ENCODE measurements around the gene CHST5.

Gene CHST5

GRCh38 chr16:75479421-75479990 is 56.4 kb downstream of the CHST5 start:
- no peaks in the 10 kb centered on the region for H3K27me3 ChIP-seq (ENCODE audit: insufficient read depth, low read length, poor library complexity)
- H3K4me2 ChIP-seq (ENCODE audit: insufficient read depth, low read length) = no peak overlapping the region
- peaks cover 3% of the 10 kb centered on the region for H3K4me1 ChIP-seq (ENCODE audit: insufficient read depth, low read length)
- no peak for TF ChIP-seq EZH2 (IDR thresholded peaks at IDR 0.05; ENCODE audit: borderline replicate concordance, low read depth, low read length, severe bottlenecking)
- no peak for TF ChIP-seq CTCF (IDR thresholded peaks at IDR 0.05; ENCODE audit: borderline replicate concordance, extremely low read depth, low read length, poor library complexity, severe bottlenecking)
- H3K79me2 ChIP-seq (ENCODE audit: insufficient read depth, low read length) = no peaks in the 10 kb centered on the region
- ATAC-seq (ENCODE audit: insufficient read depth, low read depth) (no peak), DNase-seq (no peak)
- no peak overlapping the region for H2AFZ ChIP-seq (ENCODE audit: low read depth, low read length)
- no peaks in the 10 kb centered on the region for H3K36me3 ChIP-seq (ENCODE audit: insufficient read depth, low read length)
- no peak overlapping the region for H3K27ac ChIP-seq (ENCODE audit: low read length)
- no peak overlapping the region for H3K9ac ChIP-seq (ENCODE audit: low read depth, low read length)
- no peaks in the 10 kb centered on the region for H4K20me1 ChIP-seq (ENCODE audit: insufficient read depth, low read length)
- H3K9me3 ChIP-seq (ENCODE audit: insufficient read depth, low read length, severe bottlenecking) = no peaks in the 10 kb centered on the region
- no peak overlapping the region for H3K4me3 ChIP-seq (ENCODE audit: low read depth in 1 of 2, low read length in 2 of 2)
